Forelimb muscle (tissue), 1 donor: ENCODE measurements around the gene ZNF536. TPM values are rescaled to one million over a fixed set of nuclear protein-coding genes. Genes with fewer than 3 reads are reported as not detected.
"Not testable (repeated sequence)": the region's sequence is repeated elsewhere in the genome, so short reads cannot be mapped to it uniquely, and the experiment has no call there.

ENCODE experiments used
- DNase-seq: peaks from one replicate; pipeline ENCODE4 v3.0.0-alpha.2; 2013; ENCODE audit warnings: low read depth
- polyA plus RNA-seq: library from polyadenylated mRNA; unstranded; fragments of 120-200 nt; gene quantifications from one replicate; pipeline ENCODE4 v1.2.1, GENCODE V29; 2013; ENCODE audit not compliant: insufficient read length

Gene ZNF536
- polyA plus RNA-seq, 1 donor = 2.3 TPM

DNA sequence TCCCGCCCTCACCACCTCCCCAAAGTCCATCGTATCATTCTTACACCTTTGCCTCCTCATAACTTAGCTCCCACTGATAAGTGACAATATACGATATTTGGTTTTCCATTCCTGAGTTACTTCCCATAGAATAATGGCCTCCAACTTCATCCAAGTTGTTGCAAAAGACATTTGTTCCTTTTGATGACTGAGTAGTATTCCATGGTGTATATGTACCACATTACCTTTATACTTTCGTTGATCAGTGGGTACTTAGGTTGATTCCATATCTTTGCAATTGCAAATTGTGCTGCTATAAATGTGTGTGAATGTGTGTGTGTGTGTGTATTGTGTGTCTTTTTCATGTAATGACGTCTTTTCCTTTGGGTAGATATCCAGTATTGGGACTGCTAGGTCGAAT, 109.6 kb downstream of the ZNF536 start:
- no peak for DNase-seq

DNA sequence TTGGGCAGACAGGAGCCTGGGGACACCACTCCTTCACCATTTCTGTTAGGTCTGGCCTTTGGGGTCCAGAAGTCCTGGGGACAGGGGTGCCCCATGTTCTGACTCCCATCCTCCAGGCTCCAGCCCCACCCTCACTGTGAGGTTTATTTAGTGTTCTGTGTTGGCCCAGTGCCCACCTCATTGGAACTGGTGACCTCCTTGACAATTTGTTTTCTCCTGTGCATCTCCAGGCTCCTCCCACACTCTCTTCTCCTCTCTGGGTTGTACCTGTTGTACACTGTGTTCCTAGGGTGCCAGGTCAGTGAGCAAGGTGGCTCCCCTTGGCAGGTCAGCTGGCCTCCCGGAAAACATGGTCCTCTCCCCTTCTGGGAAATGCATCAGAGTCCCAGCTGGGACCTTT, 110.8 kb downstream of the ZNF536 start:
- DNase-seq = no peak

DNA sequence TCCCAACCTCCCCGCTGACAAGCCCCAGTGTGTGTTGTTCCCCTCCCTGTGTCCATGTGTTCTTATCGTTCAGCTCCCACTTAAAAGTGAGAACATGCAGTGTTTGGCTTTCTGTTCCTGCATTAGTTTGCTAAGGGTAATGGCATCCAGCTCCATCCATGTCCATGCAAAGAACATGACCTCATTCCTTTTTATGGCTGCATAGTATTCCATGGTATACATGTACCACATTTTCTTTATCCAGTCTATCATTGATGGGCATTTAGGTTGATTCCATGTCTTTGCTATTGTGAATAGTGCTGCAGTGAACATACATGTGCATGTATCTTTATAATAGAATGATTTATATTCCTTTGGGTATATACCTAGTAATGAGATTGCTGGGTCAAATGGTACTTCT, 114.1 kb downstream of the ZNF536 start:
- DNase-seq = not testable (repeated sequence)

- no peak for DNase-seq
These were observed 115.0 kb downstream of the ZNF536 start for GRCh38 chr19:30487178-30487577.

- no peak for DNase-seq
These were observed 116.0 kb downstream of the ZNF536 start for GRCh38 chr19:30488191-30488590.

GRCh38 chr19:30490760-30491159, 118.6 kb downstream of the ZNF536 start:
- no peak for DNase-seq

- DNase-seq = no peak
These were observed 120.5 kb downstream of the ZNF536 start for GRCh38 chr19:30492586-30493270.

- DNase-seq = no peak
These were observed 124.8 kb downstream of the ZNF536 start for GRCh38 chr19:30497034-30497433.

GRCh38 chr19:30498085-30498484, 125.9 kb downstream of the ZNF536 start:
- not testable (repeated sequence) for DNase-seq

DNA sequence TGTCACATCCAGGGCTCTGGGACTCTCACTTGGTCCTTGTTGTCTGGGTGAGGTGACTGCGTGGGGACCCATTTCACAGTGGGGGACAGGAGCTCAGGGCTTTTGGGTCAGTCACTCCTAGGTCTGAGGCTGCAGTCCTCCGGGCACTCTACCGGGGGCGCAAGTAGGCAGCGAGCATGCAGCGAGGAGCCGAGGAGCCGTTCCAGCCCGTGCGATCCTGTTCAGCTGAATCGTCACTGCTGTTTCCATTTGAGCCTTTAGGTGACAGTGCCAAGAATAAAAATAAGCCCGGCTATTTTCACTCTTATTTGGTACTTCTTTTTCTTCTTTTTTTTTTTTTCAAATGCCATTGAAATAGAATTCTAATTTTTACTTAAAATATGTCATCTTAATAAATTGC, 126.5 kb downstream of the ZNF536 start:
- no peak for DNase-seq

DNA sequence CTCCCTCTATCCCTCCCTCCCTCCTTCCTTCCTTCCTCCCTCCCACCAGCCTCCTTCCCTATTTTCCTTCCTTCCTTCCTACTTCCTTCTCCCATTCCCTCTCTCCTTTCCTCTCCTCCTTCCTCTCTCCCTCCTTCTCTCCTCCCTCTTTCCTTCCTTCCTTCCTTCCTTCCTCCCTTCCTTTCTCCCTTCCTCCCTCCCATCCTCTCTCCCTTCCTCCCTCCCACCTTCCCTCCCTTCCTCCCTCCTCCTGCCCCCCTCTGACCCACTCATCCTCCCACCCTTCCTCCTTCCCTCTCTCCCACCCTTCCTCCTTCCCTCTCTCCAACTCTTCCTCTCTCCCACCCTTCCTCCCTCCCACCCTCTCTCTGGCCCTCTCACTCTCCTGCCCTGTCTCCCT, 132.1 kb downstream of the ZNF536 start:
- DNase-seq = no peak

DNA sequence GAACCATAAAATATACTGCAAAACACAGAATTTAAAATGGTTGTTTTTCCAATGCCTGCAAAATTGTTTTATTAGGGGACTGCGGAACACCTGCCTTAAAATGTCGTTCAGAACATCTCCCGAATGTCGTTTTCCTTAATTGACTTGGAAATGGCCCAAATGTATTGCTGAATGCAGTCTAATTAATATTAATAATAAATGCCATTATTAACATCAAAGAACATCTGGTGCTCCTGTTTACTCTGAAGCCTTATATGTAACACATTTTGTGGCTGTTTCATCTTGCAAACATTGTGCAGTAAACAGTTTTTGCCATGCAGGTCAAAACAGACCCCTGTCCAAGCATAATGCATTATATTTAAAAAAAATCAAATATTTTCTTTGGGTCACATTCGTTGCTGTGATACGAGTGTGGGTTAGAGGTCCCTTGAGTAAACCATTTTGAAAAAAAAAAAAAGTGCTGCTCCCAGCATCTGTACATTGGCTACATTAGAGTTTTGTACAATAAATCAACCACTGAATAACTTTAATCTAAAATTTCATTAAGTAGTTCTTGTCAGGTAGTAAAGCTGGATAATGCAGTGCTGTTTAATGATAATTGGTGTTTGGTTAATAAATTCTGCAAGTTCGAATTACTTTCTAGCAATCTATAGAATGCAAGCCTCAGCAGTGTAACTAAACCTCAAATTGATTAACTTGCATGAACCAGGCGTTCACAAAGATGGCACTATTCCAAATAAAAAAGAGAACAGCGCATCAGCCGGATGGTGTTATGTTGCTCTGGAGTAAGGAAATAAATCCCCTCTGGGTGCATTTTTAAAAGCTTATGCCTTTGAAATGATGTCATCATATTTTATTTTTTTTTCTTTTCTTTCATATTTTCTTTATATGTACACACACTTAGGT, 140.2 kb downstream of the ZNF536 start:
- peak; percentile 48 for DNase-seq

GRCh38 chr19:30513082-30513411, 140.9 kb downstream of the ZNF536 start:
- DNase-seq = no peak

GRCh38 chr19:30516111-30516510, 143.9 kb downstream of the ZNF536 start:
- no peak for DNase-seq

GRCh38 chr19:30516531-30516930, 144.3 kb downstream of the ZNF536 start:
- no peak for DNase-seq

- DNase-seq = no peak
These were observed 146.9 kb downstream of the ZNF536 start for GRCh38 chr19:30518965-30519606.

DNA sequence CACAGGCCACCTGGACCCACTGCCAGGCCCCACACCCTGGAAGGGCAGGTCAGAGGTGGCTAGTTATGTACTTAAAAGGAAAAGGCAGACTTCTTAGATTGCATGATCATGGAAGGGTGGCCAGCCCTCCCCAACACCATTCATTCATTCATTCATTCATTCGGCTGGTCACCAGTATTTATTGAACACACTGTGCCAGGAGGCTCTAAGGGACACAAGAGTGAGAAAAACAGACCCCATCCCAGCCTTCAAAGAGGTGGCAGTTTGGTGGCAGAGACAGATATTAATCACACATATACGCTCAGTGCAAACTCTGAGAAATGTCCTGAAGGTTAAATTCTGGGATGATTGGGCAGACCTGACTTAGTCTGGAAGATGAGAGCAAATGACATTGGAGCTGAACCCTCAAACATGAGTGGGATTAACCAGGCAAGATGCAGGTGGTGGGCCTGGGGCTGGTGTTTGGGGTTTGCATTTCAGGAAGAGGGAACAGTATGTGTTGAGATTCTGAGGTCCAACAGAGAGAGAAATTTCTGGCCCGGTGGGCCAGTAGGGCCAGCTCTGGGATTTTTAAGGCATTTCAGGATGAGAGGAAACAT, 147.5 kb downstream of the ZNF536 start:
- no peak for DNase-seq

- DNase-seq = no peak
These were observed 148.7 kb downstream of the ZNF536 start for GRCh38 chr19:30520735-30521479.

- DNase-seq = no peak
These were observed 149.8 kb downstream of the ZNF536 start for GRCh38 chr19:30521937-30522336.

- no peak for DNase-seq
These were observed 150.2 kb downstream of the ZNF536 start for GRCh38 chr19:30522341-30522740.

DNA sequence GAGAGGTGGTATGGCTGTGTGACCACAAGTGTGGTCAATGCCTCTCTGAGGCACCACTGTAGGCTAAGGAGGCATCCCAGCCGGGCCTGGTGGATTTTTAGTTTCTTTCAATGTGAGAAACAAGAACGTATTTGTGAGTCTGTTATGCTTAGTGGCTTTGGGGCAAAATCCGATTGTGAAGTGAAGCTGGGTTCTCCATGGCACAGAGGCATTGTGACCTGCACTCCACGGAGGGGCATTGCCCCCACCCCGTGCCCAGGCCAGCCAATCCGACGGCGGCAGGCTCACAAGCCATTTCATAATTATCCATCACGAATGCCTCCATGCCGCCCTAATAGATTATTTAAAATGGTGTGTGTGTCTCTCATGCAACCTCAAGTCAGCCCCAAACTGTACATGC, 151.6 kb downstream of the ZNF536 start:
- DNase-seq = no peak

DNA sequence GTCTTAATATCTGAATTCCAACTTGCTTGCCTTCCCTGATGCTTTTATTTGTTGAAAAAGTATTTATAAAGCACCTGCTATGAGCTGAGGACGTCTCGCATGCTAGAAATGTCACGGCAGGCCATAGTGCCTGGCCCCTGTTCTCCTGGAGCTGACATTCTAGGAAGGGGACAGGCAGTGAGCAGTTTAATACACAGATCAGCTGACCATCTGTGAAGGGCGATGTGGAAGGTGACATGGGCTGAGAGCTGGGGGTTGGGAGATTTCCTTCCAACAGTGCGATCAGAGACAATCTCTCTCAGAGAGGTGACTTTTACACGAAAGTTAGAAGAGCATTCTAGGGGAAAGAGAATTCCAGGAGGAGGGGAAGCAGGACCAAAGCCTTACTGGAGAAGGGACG, 153.2 kb downstream of the ZNF536 start:
- no peak for DNase-seq
